Ishikawa (cell line): ENCODE data around the gene OTUD5.

ENCODE experiments used
- CEBPB ChIP-seq: IDR thresholded peaks from 2 replicates; pipeline ENCODE4 v1.6.1; 2012
- CREB1 ChIP-seq: IDR thresholded peaks from 2 replicates; pipeline ENCODE4 v1.6.1; 2012; ENCODE audit warnings: low read depth
- EGR1 ChIP-seq: IDR thresholded peaks from 2 replicates; pipeline ENCODE4 v1.6.1; 2012
- EP300 ChIP-seq: IDR thresholded peaks from 2 replicates; pipeline ENCODE4 v1.6.1; 2012; ENCODE audit warnings: borderline replicate concordance
- FOXM1 ChIP-seq: IDR thresholded peaks from 2 replicates; pipeline ENCODE4 v1.6.1; 2012; ENCODE audit warnings: low read depth, borderline replicate concordance
- NFIC ChIP-seq: IDR thresholded peaks from 2 replicates; pipeline ENCODE4 v1.6.1; 2012
- RAD21 ChIP-seq: IDR thresholded peaks from 2 replicates; pipeline ENCODE4 v1.6.1; 2012; ENCODE audit warnings: low read depth
- REST ChIP-seq: IDR thresholded peaks from 2 replicates; pipeline ENCODE4 v1.6.1; 2012; ENCODE audit warnings: low read depth, mild to moderate bottlenecking
- TAF1 ChIP-seq: IDR thresholded peaks from 2 replicates; pipeline ENCODE4 v1.6.1; 2012; ENCODE audit warnings: low read depth, mild to moderate bottlenecking
- TEAD4 ChIP-seq: IDR thresholded peaks from 2 replicates; pipeline ENCODE4 v1.6.1; 2012
- YY1 ChIP-seq: IDR thresholded peaks from 2 replicates; pipeline ENCODE4 v1.6.1; 2012; ENCODE audit warnings: low read depth
- ZBTB7A ChIP-seq: IDR thresholded peaks from 2 replicates; pipeline ENCODE4 v1.6.1; 2012; ENCODE audit warnings: low read depth
- TF ChIP-seq, protein P1 (sequence below): IDR thresholded peaks from 2 replicates; pipeline ENCODE4 v1.6.1; 2012
- TF ChIP-seq, protein P2 (sequence below): IDR thresholded peaks from 2 replicates; pipeline ENCODE4 v1.6.1; 2012

- no peak for TF ChIP-seq CREB1
- no peak for TF ChIP-seq YY1
- TF ChIP-seq REST, result no peak
- TF ChIP-seq ZBTB7A, result no peak
- no peak for TF ChIP-seq EGR1
- TF ChIP-seq, protein P1, sequence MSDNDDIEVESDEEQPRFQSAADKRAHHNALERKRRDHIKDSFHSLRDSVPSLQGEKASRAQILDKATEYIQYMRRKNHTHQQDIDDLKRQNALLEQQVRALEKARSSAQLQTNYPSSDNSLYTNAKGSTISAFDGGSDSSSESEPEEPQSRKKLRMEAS, result no peak
- no peak for TF ChIP-seq RAD21
- no peak for TF ChIP-seq NFIC
- TF ChIP-seq EP300, result no peak
- no peak for TF ChIP-seq TAF1
- no peak for TF ChIP-seq FOXM1
- TF ChIP-seq CEBPB, result no peak
- no peak for TF ChIP-seq TEAD4
- TF ChIP-seq, protein P2, sequence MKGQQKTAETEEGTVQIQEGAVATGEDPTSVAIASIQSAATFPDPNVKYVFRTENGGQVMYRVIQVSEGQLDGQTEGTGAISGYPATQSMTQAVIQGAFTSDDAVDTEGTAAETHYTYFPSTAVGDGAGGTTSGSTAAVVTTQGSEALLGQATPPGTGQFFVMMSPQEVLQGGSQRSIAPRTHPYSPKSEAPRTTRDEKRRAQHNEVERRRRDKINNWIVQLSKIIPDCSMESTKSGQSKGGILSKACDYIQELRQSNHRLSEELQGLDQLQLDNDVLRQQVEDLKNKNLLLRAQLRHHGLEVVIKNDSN, result no peak
These were observed 17.7 kb downstream of the OTUD5 start for GRCh38 chrX:48939524-48940228.
